GM21390 (cell line): Measurements from ENCODE around the gene GPBP1.
"Not testable (repeated sequence)": the region's sequence is repeated elsewhere in the genome, so short reads cannot be mapped to it uniquely, and the experiment has no call there.

Source experiments
- ATAC-seq: cut with Tn5 transposase; IDR thresholded peaks from one replicate; pipeline ENCODE4 v1.9.1; 2021; ENCODE audit not compliant: unreplicated experiment

The GPBP1 gene

DNA sequence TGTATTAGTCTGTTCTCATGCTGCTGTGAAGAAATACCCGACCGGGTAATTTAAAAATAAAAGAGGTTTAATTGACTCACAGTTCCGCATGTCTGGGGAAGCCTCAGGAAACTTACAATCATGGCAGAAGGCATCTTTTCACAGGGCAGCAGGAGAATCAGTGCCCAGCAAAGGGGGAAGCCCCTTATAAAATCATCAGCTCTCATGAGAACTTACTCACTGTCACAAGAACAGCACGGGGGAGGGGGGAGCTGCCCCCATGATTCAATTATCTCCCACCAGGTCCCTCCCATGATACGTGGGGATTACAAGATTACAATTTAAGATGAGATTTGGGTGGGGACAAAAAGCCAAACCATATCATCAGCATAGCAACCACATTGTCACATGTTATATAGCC is 102.5 kb downstream of the GPBP1 start:
- ATAC-seq = no peak

DNA sequence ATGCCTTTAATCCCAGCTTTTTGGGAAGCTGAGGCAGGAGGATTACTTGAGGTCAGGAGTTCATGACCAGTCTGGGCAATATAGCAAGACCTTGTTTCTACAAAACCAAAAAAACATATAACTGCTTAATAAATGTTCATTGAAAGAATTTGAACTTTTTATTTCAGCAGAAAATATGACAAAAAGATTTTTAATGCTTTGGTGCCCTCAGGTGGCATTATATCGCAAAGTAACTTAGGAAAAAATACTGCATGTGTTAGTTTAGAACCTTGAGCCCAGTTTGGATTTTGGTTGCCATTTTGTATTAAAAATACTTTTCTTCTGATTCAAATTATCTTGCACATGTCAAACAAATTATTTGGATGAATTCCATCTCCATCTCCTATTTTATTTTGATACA is 103.2 kb downstream of the GPBP1 start:
- ATAC-seq = no peak

DNA sequence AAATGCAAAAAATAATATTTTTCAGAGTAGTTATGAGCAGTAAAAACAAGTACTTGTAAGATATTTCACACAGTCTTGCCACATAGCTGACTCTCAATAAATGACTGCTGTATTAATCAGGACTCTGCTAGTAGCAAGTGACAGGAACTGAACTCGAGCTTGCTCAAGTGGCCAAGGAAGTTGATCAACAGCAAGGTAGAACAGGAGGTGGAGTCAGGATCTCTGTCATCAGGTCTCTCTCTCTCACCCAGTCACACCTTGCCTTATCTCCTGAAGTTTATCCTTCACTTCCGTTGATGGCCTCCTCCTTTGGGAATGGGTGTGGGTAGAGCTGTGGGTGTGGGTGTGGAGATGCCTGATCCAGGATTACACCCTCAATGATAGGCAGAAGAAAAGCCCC is 107.0 kb downstream of the GPBP1 start:
- ATAC-seq = no peak

DNA sequence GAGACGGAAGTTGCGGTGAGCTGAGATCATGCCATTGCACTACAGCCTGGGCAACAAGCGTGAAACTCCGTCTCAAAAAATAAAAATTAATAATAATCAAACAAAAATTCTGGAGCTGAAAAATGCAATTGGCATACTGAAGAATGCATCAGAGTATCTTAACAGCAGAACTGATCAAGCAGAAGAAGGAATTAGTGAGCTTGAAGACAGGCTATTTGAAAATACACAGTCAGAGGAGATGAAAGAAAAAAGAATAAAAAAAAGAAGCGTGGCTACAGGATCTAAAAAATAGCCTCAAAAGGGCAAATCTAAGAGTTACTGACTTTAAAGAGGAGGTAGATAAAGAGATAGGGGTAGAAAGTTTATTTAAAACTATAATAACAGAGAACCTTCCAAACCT is 111.2 kb downstream of the GPBP1 start:
- not testable (repeated sequence) for ATAC-seq

DNA sequence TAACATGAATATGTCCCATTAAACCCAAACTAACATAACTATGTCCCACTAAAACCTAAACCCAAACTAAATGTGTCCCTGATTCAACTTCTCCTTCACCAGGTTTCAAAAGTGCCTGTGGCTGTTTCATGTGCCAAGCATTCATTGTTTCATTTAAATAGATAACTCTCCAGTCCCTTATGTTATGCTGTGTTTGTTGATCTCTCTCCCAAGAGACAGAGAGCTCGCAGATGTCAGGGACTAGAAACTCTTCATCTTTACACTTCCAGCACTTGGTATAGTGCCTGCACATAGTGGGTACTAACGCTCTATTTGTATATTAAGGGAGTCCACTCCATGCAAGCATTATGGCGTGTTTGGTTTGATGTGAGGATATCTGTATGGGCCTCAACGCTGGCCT is 118.0 kb downstream of the GPBP1 start:
- no peak for ATAC-seq

DNA sequence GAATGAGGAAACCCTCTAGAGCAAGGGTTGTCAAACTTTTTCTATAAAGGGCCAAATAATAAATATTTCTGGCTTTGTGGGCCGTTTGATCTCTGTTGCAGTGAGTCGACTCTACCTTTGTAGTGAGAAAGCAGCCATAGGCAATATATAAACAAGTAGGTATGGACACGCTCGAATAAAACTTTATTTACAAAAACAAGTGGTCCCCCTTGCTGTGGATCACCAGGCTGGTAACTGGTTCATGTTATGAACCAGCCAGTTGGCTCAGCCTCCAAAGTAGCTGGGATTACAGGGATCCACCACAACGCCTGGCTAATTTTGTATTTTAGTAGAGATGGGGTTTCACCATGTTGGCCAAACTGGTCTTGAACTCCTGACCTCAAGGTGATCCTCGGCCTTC is 118.5 kb downstream of the GPBP1 start:
- ATAC-seq = no peak

DNA sequence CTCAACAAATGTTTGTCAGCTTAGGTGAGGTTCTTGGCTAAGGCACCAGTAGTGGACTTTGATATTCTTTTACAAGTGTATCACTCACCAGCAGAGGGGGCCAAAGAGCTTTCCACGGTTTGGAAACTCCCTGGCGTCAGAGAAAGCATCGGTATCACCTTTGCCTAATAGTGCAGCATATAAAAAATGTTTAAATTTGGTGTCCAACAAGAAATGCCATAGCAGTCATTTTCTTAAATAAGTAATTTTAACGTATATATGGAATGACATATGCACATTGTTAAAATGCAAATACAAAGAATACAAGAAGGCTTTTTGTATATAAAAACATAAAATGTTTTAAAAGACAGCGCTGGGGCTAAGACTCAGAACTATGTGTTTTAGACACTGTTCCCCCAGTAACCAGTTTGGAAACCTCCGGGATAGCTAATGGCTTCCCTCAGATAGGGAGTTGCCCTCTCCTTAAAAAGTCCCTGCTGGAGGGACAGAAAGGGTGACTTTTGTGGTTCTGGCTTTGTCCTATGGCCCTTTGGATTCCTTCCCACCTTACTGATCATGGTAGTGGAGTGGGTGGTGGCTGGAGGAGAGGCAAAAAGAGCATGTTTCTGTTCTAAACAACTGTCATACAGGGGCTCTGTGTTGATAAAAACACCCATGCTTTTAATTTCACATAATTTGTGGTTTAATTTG is 124.6 kb downstream of the GPBP1 start:
- peak; percentile 73 for ATAC-seq

DNA sequence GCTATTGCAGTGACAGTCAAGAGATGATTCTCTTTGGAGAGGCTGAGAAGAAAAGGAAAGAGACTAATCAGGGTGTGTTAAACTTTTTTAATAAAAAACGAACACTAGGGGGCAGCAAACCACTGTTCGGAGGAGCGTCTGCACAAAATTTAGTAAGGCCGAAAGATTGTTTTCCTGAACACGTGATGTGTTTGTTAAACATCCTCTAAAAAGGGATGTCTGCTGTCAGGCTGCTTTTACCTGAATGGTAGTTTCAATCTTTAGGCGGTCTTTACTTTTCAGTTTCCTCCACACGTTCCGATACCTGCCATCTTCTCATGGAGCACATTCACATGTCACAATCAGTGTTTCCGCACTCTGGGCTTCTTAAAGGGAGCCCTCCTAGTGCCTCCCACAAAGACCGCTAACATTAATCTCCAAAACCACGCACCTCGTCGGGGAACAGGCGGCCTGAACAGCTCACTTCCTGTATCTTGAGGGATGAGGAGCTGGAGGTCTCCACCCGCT is 125.2 kb downstream of the GPBP1 start:
- ATAC-seq = peak; percentile 50

DNA sequence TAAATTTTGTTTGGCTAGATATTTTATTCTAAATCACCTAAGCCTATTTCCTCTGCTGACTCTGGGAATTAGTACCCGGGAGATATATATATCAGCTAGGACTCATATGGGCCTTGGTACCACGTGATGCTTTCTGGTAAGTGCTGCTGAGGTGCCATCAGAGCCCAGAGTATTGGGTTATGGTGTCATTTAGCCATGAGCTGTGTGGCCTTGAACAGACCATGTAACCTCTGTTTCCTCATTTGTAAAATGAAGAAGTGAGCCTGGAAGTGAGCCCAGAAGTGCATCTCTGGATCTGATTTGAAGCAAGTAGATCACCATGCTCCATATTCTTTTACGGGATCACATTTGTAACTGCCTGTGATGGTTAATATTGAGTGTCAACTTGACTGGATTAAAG is 126.1 kb downstream of the GPBP1 start:
- ATAC-seq = no peak

DNA sequence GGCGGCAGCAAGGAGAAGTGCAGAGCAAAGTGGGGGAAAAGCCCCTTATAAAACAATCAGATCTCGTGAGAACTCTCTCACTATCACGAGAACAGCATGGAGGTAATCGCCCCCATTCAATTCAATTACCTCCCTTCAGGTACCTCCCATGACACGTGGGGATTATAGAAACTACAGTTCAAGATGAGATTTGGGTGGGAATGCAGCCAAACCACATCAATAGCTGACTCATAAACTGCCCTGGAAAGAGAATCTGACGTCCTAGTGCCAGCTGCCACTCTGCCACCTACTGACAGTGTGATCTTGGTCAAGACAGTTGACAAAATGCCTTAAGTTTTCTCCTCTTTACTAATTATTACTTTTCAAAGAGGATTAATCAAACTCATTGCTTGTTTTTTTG is 128.3 kb downstream of the GPBP1 start:
- ATAC-seq = peak; percentile 48

DNA sequence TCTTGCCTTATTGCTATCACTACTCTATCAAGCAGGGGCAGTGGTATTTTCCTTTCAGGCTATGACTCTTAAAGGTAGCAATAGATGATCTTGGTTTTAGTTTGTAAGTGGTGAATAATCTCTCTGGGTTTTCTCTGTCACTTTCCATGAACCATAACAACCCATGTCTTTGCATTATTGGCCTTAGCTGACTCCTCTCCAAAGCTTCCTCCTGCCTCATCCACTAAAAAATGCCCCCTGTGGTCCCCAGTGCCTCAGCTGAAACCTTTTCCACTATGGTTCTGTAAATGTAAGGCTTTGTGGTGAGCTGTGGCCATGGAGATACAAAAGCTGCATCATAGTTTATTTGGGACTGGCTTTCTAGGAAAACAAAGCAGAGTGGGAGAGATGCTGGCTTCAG is 128.8 kb downstream of the GPBP1 start:
- ATAC-seq = no peak

DNA sequence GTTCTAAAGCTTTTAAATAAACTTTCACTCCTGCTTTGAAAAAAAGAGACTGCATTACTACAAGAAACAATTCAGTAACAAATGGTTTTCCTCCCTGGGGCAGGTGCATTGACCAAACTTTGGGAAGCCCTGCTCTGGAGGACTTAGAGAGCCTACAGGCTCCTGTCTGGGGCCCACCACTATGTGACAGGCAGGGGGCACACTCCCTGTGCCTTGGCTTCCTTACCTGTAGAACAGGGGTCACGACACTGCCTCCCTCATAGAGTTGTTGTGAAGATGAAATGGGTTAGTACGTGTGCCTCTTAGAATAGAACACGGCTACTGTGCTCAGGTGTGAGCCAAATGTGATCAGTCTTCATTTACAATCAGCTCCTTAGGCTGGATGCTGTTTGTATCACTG is 130.1 kb downstream of the GPBP1 start:
- no peak for ATAC-seq

DNA sequence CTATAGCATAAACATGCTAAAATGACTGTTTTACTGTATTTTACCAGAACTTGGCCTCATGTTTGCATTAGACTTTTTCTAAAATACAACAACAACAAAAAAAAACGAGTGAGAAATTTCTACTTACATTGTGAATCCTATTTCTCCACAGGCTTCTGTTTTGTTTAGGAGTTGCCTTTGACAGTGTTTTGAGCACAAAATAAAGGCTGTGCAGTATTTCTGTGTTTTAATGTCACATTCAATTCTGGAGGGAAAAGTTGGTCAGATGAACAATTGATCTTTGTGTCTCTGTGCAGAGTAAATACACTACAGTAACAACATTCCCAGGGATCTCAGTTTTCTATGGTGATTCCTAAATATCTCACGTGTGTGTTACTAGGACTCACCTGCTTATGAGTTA is 131.1 kb downstream of the GPBP1 start:
- no peak for ATAC-seq

DNA sequence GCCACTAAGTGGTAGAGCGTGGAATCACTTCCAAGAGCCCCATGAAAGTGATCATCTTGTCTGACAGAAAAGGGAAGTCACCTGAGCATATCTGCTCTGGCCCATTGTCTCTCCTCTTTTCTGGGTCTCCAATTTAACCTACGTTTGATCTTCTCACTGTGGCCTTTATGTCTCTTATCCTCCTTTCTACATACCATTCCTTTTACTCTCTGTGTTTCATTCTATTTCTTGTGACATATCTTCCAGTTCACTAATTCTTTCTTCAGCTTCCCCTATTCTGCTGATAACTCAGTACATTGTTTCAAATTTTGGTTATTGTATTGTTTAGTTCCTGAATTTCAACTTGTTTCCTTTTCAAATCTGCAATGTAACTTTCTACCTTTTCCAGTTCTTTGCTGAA is 132.5 kb downstream of the GPBP1 start:
- ATAC-seq = no peak

DNA sequence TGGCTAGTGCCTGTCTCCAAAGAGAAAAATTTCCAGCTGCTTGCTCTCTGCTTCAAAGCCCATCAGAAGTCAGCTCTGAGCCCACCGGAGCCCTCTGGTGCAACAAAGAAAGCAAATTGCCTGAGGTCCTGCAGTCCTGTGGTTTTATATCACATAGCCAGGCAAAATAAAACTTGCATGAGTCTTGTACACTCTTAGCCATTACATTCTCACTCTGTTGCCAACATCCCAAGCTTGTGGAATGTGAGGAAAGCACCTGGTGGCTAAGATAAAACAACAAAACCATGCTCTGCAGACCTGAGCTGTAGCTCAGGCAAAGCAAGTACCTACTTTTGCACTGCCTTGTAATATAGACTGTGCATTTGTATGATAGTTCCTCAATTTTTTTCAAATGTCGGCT is 133.7 kb downstream of the GPBP1 start:
- ATAC-seq = no peak

DNA sequence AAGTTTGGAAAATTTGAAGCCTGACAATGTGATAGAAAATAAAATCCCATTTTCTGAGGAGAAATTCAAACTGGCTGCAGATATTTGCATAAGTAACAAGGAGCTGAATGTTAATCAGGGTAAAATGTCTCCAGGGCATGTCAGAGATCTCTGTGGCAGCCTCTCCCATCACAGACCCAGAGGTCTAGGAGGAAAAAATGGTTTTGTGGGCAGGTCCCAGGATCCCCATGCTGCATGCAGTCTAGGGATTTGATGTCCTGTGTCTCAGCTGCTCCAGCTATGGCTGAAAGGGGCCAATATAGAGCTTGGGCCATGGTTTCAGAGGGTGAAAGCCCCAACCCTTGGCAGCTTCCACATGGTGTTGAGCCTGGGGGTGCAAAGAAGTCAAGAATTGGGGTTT is 135.2 kb downstream of the GPBP1 start:
- ATAC-seq = not testable (repeated sequence)

DNA sequence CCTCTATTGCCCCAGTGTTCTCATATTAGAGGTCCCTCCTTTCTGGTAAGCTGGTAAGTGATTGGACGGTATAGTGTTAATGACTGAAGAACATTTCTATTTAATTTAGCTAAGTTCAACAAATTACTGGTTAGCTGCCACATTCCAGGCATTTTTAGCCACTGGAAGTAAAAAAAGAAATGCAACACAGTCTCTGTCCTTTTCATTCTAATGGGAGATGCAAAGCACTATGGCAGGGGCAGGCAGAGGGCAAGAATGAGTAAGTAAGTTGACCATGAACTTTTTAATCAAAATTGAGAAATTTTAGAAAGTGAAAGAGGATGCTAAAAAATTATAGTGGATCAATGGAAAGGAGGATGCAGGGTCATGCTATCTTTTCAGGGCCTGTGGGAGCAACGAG is 137.4 kb downstream of the GPBP1 start:
- no peak for ATAC-seq

DNA sequence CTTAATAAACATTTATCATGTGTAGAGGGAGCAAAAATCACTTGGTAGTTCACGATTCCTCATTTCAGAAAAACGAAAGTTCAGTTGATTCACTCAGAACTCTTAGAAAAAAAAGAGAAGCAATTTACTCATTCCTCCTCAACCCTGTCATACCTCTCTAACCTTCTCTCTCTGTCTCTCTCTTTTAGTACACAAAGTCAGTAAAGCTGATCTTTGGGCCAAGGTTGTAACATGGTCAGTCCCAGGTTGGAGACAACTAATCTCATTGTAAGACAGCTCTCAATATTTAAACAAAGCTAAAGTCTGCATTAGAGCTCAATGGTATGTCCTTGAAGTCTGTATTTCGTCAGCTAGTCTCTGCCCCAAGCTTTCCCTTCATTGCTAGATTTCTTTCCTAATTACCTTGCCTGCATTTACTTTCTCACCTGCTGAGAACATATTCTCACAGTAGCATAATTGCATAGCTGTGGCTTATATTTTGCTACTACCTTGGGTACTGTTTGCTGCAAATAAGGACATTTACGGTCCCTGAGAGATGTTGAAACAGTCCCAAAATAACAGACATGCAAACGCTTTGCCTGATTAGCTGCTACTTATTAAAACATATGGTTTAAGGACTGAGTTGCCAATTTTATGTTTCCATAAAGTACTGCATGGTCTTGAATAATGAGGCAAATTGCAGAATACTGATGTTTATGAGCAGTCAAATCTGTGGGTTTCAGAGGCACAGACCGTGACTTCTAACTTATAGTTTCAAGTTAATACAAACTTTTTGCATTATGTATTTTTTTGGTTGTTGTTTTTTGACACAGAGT is 138.3 kb downstream of the GPBP1 start:
- no peak for ATAC-seq

DNA sequence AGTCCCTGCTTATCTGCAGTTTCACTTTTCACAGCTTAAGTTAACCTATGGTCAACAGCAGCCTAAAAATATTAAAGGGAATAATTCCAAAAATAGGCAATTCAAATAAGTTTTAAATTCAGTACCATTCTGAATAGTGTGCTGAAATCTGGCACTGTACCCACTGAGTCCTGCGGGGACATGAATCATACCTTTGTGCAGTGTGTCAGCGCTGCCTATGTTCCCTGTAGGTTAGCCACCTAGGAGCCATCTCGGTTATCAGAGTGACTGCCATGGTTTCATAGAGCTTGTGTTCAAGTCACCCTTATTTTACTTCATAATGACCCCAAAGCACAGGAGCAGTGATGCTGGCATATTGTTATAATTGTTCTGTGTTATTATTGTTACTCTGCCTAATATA is 139.9 kb downstream of the GPBP1 start:
- ATAC-seq = no peak
